ENCODE results near the gene MINDY2.
"Not testable (repeated sequence)": the region's sequence is repeated elsewhere in the genome, so short reads cannot be mapped to it uniquely, and the experiment has no call there.

The MINDY2 gene

DNA sequence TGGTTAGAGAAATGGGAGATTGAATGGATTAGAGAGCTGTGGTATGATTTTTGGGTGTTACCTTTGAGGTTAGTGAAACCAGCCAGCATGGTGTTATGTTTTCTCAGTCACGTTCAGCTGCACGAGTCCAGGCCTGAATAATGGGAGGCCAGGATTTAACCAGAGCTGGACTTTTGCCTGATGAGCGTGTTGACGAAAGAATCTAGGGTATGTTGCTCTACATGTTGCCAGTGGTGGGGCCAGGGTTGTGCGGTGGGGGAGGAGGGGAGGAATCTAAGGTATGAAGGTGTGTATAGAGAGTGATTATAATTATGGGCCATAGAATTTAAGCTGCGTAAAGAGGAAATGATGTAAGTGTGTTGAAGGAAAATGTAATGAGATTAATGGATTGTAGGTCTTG is 22.8 kb downstream of the MINDY2 start:
- DNase-seq (ENCODE audit: low read depth, low spot score) = no peak
- no peak overlapping the region for H3K4me3 ChIP-seq (ENCODE audit: low read length)

DNA sequence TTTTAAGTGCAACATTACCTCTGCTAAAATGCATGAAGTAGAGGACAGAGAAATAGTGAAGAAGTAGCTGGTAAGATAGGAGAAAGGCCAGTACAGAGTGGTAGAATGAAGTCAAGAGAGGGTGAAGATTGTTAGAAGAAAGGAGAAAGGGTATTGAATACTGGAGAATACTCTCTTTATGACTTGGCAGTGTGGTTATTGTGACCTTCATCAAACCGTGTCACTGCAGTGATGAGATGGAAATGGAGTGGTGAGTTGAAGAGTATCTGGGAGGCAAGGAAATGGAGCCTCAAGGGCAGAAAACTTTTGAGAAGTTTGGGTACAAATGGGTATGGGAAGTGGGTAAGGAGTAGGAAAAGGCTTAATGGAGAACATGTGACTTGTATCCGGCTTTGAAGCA is 24.7 kb downstream of the MINDY2 start:
- H3K4me3 ChIP-seq (ENCODE audit: low read length) = no peak overlapping the region
- DNase-seq (ENCODE audit: low read depth, low spot score) = no peak

DNA sequence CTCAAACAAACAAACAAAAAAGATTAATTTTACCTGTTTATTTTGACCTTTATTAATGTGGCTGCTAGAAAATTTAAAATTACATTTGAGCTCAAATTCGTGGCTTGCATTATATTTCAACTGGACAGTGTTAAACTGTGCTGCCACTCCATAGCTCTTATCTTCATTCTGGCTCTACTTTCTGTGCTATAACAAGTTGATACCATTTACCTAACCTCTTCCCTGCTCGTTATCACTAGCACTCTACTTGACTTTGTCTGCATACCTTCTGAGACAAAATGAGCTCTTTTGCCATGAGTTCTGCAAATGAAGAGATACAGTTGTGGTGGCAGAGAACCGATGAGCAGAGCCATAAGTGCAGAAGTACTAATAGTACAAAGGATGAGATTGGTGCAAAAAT is 26.4 kb downstream of the MINDY2 start:
- no peak overlapping the region for H3K4me3 ChIP-seq (ENCODE audit: low read length)
- no peak for DNase-seq (ENCODE audit: low read depth, low spot score)

DNA sequence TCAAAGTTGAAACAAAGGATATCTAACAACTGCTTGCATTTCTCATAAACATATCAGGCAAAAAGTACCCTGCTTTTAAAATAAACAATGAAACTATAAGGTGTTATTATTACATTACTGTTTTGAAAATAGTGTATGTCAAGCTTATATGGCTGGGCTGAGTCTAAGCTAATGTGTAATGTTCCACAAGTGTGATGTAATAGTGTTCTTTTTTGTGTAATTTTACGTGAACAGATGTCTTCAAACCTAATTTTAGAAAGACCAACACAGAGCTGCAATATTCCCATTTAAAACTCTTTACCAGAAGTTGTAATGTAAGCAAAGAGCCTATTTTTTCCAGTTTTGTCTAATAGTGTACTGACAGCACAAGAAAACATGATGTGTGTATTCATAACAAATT is 34.0 kb downstream of the MINDY2 start:
- no peak overlapping the region for H3K4me3 ChIP-seq (ENCODE audit: low read length)
- DNase-seq (ENCODE audit: low read depth, low spot score) = no peak

DNA sequence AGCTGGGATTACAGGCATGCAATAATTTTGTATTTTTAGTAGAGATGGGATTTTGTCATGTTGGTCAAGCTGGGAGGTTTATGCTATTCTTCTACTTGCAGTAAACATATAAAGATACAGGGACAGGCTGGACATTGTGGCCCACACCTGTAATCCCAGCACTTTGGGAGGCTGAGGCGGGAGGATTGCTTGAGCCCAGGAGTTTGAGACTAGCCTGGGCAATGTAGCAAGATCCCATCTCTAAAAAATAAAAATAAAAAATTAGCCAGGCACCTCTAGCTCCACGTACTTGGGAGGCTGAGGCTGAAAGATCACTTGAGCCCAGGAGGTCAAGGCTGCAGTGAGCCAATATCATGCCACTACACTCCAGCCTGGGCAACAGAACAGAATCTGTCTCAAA is 52.2 kb downstream of the MINDY2 start:
- H3K4me3 ChIP-seq (ENCODE audit: low read length); DNase-seq (ENCODE audit: low read depth, low spot score): not testable (repeated sequence)

DNA sequence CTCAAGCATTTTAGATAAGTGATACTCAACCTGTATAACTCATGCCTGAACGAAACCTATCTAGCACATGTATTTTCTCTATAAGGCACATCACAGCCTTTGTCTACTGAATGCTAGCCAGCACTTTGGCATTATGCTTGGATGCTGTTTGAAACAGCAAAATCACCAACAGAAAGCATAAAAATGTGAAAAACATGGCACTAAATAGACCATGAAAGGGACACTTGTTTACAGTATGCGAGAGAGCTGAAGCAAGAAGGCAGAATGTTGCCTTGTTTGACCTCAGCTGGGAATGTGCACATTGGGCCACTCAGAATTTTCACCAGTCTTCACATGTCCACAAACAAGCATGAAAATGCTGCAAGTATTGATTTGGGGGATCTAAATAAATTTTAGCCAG is 59.5 kb downstream of the MINDY2 start:
- no peak for DNase-seq (ENCODE audit: low read depth, low spot score)
- no peak overlapping the region for H3K4me3 ChIP-seq (ENCODE audit: low read length)

DNA sequence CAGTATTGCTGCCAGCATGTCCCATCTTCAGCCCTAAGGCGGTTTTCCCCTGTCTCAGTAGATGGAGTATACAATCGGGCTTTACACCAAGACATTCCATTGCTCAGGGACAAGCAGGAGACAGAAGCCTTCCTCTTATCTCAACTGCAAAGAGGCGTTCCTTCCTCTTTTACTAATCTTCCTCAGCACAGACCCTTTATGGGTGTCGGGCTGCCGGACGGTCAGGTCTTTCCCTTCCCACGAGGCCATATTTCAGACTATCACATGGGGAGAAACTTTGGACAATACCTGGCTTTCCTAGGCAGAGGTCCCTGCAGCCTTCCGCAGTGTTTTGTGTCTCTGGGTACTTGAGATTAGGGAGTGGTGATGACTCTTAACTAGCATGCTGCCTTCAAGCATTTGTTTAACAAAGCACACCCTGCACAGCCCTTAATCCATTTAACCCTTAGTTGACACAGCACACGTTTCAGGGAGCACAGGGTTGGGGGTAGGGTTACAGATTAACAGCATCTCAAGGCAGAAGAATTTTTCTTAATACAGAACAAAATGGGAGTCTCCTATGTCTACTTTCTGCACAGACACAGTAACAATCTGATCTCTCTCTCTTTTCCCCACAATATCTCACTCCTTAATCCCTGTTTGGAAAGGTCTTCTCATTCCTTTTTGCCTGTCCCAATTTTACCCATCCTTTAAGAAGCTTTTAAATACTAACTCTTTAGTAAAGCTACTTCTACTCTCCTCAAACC is 62.8 kb downstream of the MINDY2 start:
- not testable (repeated sequence) for DNase-seq (ENCODE audit: low read depth, low spot score); H3K4me3 ChIP-seq (ENCODE audit: low read length)

DNA sequence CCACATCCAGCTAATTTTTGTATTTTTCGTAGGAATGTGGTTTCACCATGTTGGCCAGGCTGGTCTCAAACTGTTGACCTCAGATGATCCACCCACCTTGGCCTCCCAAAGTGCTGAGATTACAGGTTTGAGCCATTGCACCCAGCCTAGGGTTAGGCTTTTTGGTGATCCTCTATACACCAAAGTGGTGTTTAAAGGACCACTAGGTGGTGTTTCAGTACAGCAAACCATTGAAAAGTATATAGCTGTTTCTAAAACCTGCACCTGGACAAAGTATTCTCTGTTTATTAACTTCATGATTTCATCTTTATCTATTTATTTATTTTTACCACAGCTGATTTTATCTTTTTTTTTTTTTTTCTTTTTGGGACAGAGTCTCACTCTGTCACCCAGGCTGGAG is 68.4 kb downstream of the MINDY2 start:
- peak; percentile 14 for DNase-seq (ENCODE audit: low read depth, low spot score)
- no peak overlapping the region for H3K4me3 ChIP-seq (ENCODE audit: low read length)

DNA sequence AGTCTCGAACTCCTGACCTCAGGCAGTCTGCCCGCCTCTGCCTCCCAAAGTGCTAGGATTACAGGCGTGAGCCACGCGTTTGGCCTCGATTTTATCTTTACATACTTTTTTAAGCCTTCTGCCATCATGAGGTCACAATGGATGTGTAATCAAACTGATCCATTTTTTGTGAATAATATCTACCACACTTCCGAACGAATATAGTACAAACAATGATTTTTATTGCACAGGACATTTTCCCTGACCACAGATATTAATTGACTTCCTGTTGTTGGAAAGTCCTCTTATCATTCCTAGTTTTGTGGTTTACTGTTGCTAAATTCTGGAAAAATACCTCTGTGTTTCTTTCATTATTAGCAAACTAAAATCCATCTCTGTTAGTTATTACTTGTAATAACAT is 68.9 kb downstream of the MINDY2 start:
- H3K4me3 ChIP-seq (ENCODE audit: low read length) = no peak overlapping the region
- DNase-seq (ENCODE audit: low read depth, low spot score) = no peak

DNA sequence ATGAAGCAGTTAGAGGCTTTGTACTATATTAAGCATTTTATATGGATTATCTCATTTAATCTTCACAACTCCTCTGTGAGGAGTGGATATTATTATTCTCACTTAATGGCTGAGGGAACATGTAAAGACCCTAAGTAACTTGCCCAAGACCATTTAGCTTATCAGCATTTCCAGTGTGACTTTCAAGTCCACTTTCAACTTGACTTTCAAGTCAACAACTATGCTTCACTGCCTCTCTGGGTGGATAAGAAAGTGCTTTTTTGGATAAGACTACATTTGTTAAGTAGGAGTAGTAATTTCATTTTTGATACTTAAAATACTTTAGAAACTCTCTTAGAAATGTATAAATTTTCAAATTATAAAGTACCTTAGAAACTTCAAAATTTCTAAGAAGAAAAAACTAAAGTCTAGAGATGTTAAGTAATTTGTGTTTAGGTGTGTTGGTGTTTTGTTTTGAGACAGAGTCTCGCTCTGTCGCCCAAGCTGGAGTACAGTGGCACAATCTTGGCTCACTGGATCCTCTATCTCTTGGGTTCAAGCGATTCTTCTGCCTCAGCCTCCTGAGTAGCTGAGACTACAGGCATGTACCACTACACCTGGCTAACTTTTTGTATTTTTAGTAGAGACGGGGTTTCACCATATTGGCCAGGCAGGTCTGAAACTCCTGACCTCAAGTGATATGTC is 71.8 kb downstream of the MINDY2 start:
- no peak overlapping the region for H3K4me3 ChIP-seq (ENCODE audit: low read length)
- DNase-seq (ENCODE audit: low read depth, low spot score) = no peak

DNA sequence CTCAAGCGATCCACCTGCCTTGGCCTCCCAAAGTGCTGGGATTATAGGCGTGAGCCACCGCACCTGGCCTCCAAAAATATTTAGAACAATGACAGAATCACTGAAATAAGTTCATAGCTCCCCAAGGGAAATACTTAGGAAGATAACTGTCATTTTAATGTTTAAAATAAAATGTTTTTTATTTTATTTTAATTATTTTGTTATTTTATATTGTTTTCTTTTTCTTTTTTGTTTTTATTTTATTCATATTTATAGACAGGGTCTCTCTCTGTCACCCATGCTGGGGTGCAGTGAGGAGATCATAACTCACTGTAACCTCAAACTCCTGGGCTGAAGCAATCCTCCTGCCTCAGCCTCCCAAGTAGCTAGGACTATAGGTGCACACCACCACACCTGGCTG is 80.1 kb downstream of the MINDY2 start:
- not testable (repeated sequence) for DNase-seq (ENCODE audit: low read depth, low spot score); H3K4me3 ChIP-seq (ENCODE audit: low read length)

DNA sequence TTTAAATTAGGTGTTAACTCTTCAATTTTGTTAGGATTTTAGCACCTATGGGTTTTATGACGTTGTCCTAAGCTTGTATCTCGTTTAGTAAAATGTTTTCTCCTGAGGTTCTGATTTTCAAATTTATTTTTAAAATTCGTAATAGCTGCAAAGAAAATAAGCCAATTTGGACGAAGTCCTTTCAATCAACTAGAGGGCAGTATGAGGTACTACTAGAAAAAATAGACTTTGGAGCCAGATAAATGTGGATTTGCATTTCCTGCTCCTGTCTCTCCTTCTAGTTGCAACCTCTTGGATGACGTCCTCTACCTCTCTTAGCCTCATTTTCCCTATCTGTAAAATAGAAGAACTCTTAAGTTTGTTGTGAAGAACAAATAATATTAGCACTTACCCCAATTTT is 81.2 kb downstream of the MINDY2 start:
- DNase-seq (ENCODE audit: low read depth, low spot score) = no peak
- H3K4me3 ChIP-seq (ENCODE audit: low read length) = no peak overlapping the region

DNA sequence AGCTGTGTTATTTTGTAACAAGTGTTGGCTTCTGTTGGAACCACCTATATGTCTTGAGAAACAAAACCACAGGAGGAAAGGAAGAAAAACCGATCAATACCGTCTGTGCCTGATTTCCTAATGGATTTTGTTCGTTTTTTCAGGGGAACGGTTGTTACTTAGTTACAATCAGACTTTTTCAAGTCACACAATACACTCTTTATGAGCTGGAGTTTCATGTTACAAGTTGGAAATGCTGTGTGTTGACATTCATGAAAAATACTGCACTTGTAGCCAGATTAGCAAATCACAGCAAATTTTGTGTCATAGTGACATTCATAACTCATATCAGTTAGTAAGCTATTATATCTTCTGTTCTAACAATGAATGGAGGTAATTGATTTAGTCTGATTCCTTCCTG is 83.5 kb downstream of the MINDY2 start:
- DNase-seq (ENCODE audit: low read depth, low spot score) = no peak
- no peak overlapping the region for H3K4me3 ChIP-seq (ENCODE audit: low read length)

DNA sequence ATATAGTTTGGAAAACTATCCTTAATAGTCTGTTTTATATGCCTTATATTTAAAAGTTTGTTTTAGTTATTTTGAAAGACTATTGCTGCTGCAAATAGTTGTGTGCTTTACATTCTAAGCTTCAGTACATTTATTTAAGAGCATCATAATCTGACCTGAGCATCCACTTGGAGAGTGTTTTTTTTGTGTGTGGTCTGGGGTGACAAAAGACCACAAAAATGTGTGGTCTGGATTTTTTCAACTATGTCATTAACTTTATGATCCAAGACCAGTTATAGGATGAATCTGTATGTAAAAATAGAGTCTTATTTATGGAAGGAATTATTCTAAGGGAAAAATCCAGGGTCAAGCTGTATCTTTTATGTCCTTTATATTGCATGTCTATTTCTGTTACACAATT is 85.0 kb downstream of the MINDY2 start:
- no peak for DNase-seq (ENCODE audit: low read depth, low spot score)
- no peak overlapping the region for H3K4me3 ChIP-seq (ENCODE audit: low read length)

DNA sequence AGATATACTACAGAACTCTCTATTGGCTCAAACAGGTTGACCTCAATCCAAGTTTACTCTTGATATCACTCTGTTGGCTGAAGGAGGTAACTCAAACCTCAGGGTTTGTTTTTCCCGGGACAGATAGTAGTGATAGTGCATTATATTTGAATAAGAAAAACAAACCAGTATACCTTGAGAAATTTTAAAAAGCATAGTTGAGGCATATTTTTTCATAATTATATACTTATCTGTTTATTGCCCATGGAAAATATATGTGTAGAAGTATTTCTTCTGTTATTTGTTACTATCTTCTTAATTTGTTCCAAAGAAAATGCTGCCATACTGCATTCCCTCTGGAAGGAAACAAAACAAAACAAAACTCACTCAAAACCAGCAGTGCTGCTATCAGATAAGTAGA is 85.5 kb downstream of the MINDY2 start:
- H3K4me3 ChIP-seq (ENCODE audit: low read length); DNase-seq (ENCODE audit: low read depth, low spot score): not testable (repeated sequence)

DNA sequence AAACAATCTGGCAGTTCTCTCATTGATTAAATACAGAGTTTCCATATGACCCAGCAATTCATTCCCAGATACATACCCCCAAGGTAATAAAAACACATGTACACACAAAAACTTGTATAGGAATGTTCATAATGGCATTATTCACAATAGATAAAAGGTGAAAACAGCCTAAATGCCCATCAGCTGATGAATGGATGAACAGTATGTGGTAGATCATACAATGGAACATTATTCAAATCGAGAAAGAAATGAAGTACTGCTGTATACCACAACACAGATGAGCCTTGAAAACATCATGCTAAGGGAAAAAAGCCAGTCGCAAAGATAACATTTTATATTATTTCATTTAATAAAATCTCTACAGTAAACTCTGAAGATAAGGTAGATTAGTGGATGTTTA is 91.2 kb downstream of the MINDY2 start:
- no peak for DNase-seq (ENCODE audit: low read depth, low spot score)
- H3K4me3 ChIP-seq (ENCODE audit: low read length) = no peak overlapping the region

DNA sequence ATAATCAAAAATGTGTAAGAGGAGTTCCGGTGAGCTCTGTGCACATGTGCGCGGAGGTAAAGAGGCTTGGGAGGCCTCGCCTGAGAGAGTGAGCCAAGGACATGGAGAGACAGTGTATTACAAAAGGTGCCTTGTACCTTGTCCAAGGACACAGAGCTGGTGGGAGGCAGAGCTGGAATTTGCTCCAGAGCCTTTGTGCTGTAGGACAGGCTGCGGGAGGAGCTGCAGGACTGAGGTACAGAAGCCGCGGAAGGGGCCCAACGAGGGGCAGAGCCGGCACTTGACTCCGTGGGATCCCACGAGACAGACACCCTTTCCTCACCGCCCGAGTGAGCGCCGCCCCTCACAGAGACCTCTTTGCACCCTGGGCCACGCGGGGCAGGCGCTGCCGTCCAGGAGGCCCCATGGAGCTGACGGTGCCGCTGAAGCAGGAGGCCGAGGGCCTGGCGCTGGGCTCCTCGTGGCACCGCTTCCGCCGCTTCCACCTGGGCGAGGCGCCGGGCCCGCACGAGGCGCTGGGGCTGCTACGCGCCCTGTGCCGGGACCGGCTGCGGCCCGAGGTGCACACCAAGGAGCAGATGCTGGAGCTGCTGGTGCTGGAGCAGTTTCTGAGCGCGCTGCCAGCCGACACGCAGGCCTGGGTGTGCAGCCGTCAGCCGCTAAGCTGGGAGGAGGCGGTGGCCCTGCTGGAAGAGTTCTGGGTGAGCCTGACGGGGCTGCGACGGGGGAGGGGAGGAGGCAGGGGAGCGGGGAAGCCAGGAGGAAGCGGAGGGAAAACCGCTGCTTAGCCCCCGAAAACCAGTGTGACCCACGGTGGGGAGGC is 93.7 kb downstream of the MINDY2 start:
- H3K4me3 ChIP-seq (ENCODE audit: low read length) = no peak overlapping the region
- no peak for DNase-seq (ENCODE audit: low read depth, low spot score)

DNA sequence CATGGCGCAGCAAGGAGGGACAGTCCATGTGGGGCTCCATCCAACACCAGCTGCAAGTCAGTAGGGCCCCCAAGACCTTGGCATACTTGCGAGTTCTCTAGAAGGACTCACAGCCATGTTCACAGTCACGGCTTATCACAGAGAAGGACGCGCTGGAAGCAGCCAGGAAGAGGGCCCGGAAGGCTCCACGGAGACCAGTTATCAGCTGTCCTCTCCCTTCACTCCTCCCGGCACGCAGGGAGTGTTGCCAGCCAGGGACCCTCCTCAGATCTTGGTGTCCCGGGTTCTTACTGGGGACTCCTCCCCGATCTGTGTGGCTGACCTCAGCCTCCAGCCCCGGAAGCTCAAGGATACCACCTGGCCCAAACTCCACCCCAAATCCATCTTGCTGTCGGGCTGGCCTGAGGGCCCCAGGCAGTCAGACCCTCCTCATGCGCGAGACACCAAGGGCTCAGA is 94.4 kb downstream of the MINDY2 start:
- H3K4me3 ChIP-seq (ENCODE audit: low read length) = no peak overlapping the region
- no peak for DNase-seq (ENCODE audit: low read depth, low spot score)

DNA sequence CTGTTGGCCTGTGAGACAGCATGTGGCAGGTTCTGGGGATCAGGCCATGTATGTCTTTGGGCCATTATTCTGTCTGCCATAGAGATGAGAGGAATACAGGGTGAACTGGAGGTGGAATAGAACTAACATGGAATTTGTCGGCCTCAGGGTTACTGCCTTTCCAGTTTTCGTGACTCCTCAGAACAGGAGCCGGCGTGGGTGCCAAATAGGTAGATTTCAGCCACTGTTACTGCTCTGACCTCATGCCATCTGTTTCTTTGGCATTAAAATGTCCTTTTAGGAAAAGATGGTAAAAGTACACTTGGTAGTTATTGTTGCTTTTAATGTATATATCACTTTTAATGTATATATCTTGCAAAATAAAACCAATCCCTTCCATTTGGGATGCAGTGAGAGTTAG is 96.8 kb downstream of the MINDY2 start:
- no peak overlapping the region for H3K4me3 ChIP-seq (ENCODE audit: low read length)

DNA sequence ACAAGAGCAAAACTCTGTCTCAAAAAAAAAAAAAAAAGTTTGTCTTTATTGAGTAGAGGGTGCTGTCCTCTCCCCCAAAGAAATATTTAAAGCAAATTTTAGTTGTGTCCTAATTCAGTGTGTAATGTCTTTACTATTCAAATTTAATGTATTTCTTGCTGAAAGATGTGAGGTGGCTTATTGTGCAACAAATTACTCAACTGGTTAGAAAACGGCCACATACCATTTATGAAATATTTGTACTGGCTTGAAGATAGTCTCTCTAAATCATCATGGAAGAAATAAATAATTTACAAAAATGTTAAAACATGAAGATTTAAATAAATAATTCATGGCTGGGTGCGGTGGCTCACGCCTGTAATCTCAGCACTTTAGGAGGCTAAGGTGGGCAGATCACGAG is 99.3 kb downstream of the MINDY2 start:
- DNase-seq (ENCODE audit: low read depth, low spot score) = no peak
- H3K4me3 ChIP-seq (ENCODE audit: low read length) = no peak overlapping the region

More for the DNA sequence above, 96.8 kb downstream of the MINDY2 start:
- DNase-seq (ENCODE audit: low read depth, low spot score) = no peak

Data from Jurkat, Clone E6-1 (cell line).